ENCODE results near the gene GRM8. TPM values are rescaled to one million over a fixed set of nuclear protein-coding genes. Genes with fewer than 3 reads are reported as not detected.

The GRM8 gene
- total and polyA plus RNA-seq, 4 donors: 0.28 to 4.9 (median 2.8) TPM

DNA sequence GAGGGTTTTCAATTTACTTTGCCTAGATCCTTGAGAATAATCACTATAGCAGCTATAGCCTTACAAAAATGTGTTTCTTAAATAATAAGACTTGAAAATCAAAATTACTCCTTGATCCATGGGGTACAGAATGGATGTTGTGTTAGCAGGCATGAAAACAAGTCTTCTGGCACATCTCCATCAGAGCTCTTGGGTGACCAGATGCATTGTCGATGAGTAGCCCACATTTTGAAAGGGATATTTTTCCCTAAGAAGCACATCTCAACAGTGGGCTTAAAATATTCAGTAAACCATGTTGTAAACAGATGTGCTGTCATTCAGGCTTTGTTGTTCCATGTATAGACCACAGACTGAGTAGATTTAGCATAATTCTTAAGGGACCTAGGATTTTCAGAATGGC lies 827.8 kb downstream of the GRM8 start:
- Histone ChIP-seq H3K4me3 (ENCODE audit: low read depth in 1 of 3, low read length in 3 of 3) (no peak overlapping the region), H3K9ac (ENCODE audit: low read depth in 1 of 2, low read length in 2 of 2) (no peak overlapping the region), H3K27ac (ENCODE audit: low read depth in 1 of 2, low read length in 2 of 2) (no peak overlapping the region), H3K36me3 (ENCODE audit: control insufficient read depth in 4 of 4, insufficient read depth in 3 of 4, low read depth in 1 of 4, low read length in 3 of 4) (no peaks in the 10 kb centered on the region), H3K27me3 (ENCODE audit: control insufficient read depth in 4 of 4, insufficient read depth in 4 of 4, low read length in 3 of 4) (no peaks in the 10 kb centered on the region), H3K9me3 (ENCODE audit: control insufficient read depth in 4 of 4, low read length in 3 of 4) (no peaks in the 10 kb centered on the region), H3K4me1 (ENCODE audit: control insufficient read depth in 4 of 4, insufficient read depth in 4 of 4, low read length in 3 of 4) (no peaks in the 10 kb centered on the region)
- DNase-seq (ENCODE audit: low spot score): no peak
- TF ChIP-seq EGR1 (IDR thresholded peaks at IDR 0.05; ENCODE audit: low read depth in 2 of 2) (no peak), HNF4A (conservative IDR thresholded peaks at IDR 0.05) (no peak)
- WGBS: 90% methylated on average over 1 of the region's 1 CpG

- WGBS: 84% methylated on average over 4 of the region's 4 CpGs
- H3K4me3 ChIP-seq (ENCODE audit: low read depth in 1 of 3, low read length in 3 of 3): no peak overlapping the region
- DNase-seq (ENCODE audit: low spot score): no peak
- H3K27ac ChIP-seq (ENCODE audit: low read depth in 1 of 2, low read length in 2 of 2): no peak overlapping the region
- H3K4me1 ChIP-seq (ENCODE audit: control insufficient read depth in 4 of 4, insufficient read depth in 4 of 4, low read length in 3 of 4): no peaks in the 10 kb centered on the region
- H3K36me3 ChIP-seq (ENCODE audit: control insufficient read depth in 4 of 4, insufficient read depth in 3 of 4, low read depth in 1 of 4, low read length in 3 of 4): no peaks in the 10 kb centered on the region
- H3K9me3 ChIP-seq (ENCODE audit: control insufficient read depth in 4 of 4, low read length in 3 of 4): no peaks in the 10 kb centered on the region
- no peaks in the 10 kb centered on the region for H3K27me3 ChIP-seq (ENCODE audit: control insufficient read depth in 4 of 4, insufficient read depth in 4 of 4, low read length in 3 of 4)
- no peak overlapping the region for H3K9ac ChIP-seq (ENCODE audit: low read depth in 1 of 2, low read length in 2 of 2)
- no peak for TF ChIP-seq HNF4A (conservative IDR thresholded peaks at IDR 0.05)
- no peak for TF ChIP-seq SP1 (IDR thresholded peaks at IDR 0.05)
- no peak for TF ChIP-seq RXRA (IDR thresholded peaks at IDR 0.05)
- TF ChIP-seq, protein P1, sequence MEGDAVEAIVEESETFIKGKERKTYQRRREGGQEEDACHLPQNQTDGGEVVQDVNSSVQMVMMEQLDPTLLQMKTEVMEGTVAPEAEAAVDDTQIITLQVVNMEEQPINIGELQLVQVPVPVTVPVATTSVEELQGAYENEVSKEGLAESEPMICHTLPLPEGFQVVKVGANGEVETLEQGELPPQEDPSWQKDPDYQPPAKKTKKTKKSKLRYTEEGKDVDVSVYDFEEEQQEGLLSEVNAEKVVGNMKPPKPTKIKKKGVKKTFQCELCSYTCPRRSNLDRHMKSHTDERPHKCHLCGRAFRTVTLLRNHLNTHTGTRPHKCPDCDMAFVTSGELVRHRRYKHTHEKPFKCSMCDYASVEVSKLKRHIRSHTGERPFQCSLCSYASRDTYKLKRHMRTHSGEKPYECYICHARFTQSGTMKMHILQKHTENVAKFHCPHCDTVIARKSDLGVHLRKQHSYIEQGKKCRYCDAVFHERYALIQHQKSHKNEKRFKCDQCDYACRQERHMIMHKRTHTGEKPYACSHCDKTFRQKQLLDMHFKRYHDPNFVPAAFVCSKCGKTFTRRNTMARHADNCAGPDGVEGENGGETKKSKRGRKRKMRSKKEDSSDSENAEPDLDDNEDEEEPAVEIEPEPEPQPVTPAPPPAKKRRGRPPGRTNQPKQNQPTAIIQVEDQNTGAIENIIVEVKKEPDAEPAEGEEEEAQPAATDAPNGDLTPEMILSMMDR (IDR thresholded peaks at IDR 0.05; ENCODE audit: low read depth, low read length, missing input control): no peak
- TF ChIP-seq HNF4G (IDR thresholded peaks at IDR 0.05): no peak
Observed at GRCh38 chr7:126419047-126419446, 833.7 kb downstream of the GRM8 start.

GRCh38 chr7:126411821-126412383 lies 840.8 kb downstream of the GRM8 start:
- H3K4me1 ChIP-seq (ENCODE audit: control insufficient read depth in 4 of 4, insufficient read depth in 4 of 4, low read length in 3 of 4): no peaks in the 10 kb centered on the region
- no peak for TF ChIP-seq GABPA (IDR thresholded peaks at IDR 0.05 in 1 of 2, conservative IDR thresholded peaks at IDR 0.05 in 1 of 2)
- no peak for TF ChIP-seq NR2F2 (IDR thresholded peaks at IDR 0.05)
- TF ChIP-seq, protein P2, sequence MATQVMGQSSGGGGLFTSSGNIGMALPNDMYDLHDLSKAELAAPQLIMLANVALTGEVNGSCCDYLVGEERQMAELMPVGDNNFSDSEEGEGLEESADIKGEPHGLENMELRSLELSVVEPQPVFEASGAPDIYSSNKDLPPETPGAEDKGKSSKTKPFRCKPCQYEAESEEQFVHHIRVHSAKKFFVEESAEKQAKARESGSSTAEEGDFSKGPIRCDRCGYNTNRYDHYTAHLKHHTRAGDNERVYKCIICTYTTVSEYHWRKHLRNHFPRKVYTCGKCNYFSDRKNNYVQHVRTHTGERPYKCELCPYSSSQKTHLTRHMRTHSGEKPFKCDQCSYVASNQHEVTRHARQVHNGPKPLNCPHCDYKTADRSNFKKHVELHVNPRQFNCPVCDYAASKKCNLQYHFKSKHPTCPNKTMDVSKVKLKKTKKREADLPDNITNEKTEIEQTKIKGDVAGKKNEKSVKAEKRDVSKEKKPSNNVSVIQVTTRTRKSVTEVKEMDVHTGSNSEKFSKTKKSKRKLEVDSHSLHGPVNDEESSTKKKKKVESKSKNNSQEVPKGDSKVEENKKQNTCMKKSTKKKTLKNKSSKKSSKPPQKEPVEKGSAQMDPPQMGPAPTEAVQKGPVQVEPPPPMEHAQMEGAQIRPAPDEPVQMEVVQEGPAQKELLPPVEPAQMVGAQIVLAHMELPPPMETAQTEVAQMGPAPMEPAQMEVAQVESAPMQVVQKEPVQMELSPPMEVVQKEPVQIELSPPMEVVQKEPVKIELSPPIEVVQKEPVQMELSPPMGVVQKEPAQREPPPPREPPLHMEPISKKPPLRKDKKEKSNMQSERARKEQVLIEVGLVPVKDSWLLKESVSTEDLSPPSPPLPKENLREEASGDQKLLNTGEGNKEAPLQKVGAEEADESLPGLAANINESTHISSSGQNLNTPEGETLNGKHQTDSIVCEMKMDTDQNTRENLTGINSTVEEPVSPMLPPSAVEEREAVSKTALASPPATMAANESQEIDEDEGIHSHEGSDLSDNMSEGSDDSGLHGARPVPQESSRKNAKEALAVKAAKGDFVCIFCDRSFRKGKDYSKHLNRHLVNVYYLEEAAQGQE (IDR thresholded peaks at IDR 0.05): no peak
- TF ChIP-seq YY1 (IDR thresholded peaks at IDR 0.05): no peak
- TF ChIP-seq RAD21 (IDR thresholded peaks at IDR 0.05): no peak
- DNase-seq (ENCODE audit: low spot score): no peak
- 80% methylated on average over 3 of the region's 3 CpGs for WGBS
- no peaks in the 10 kb centered on the region for H3K36me3 ChIP-seq (ENCODE audit: control insufficient read depth in 4 of 4, insufficient read depth in 3 of 4, low read depth in 1 of 4, low read length in 3 of 4)
- H3K9ac ChIP-seq (ENCODE audit: low read depth in 1 of 2, low read length in 2 of 2): no peak overlapping the region
- no peak overlapping the region for H3K4me3 ChIP-seq (ENCODE audit: low read depth in 1 of 3, low read length in 3 of 3)
- no peaks in the 10 kb centered on the region for H3K9me3 ChIP-seq (ENCODE audit: control insufficient read depth in 4 of 4, low read length in 3 of 4)
- H3K27me3 ChIP-seq (ENCODE audit: control insufficient read depth in 4 of 4, insufficient read depth in 4 of 4, low read length in 3 of 4): no peaks in the 10 kb centered on the region
- no peak overlapping the region for H3K27ac ChIP-seq (ENCODE audit: low read depth in 1 of 2, low read length in 2 of 2)
